Superior temporal gyrus (tissue), 1 donor: ENCODE measurements around the gene RFX8.

ENCODE experiments used
- DNase-seq: peaks from one replicate; pipeline ENCODE4 v3.0.0-alpha.2; 2016; ENCODE audit errors: extremely low spot score

The RFX8 gene

GRCh38 chr2:101412092-101412694 is 62.7 kb downstream of the RFX8 start:
- no peak for DNase-seq

DNA sequence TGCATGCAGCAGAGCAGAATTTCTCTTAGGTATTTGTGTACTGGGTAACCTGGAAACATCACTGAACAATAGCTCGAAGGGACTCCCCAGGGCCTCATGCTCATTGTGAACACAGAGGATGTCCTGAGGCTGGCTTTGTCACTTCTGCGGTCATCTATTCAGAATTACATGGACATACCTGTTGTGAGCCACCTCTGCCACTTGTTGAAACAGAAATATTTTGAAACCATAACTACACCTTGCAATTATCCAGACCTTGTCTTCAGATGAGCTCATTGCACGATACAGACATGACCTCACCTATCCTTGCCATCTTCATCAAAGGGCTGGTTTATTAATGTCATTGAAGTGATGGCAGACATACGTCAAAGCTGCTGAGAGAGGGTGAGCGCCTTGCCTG is 64.2 kb downstream of the RFX8 start:
- no peak for DNase-seq

DNA sequence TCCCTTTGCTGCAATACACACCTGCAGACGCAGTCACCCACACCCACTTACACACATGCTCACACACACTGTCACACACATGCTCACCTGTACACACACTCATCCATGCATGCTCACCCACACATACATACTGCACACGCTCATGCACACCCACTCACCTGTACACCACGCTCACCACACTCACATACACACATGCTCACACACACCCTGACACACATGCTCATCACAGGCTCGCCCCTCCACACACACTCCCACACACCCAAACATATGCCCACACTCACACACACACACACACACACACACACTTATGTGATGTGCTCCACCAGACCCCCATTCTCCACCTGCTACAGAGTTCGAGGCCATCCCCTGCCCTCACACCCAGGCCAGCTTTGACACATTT is 64.8 kb downstream of the RFX8 start:
- DNase-seq: no peak

DNA sequence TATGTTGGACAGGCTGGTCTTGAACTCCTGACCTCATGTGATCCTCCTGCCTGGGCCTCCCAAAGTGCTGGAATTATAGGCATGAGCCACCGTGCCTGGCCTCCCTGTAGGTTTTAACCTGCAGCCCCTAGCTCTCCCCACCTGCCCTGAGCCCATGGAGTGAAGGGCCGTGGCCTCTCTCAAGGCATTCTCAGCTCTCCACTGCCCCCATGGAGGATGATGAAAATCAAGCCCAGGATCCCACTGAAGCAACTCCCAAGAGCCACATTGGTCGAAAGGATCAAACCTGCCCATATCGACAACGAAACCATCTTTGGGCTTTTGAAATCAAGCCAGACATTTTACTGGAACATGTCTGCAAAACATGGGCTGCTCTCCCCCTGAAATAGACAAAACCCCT is 65.2 kb downstream of the RFX8 start:
- DNase-seq: no peak

- DNase-seq: no peak
These were observed 66.0 kb downstream of the RFX8 start for GRCh38 chr2:101408925-101409324.

DNA sequence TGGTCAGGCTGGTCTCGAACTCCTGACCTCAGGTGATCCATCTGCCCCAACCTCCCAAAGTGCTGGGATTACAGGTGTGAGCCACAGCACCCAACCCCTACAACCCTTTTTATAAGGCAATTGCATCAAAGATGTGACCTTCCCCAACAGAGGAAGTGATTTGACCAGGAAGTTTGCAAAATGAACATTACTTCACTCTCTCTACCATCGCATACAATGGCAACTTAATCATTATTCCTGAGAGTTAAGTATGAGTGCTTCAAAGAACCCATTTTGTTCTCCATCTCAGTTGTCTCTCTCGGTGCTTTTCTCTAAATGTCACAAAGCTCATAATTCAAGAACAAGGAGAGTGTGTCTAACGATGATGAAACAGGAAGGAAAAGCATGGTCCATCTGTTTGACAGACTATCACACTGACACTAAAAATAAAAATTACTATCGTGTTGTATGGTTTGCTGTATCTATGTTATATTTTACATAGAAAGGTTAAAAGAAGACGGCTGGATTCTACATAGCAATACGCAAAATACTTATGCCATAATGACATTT is 69.5 kb downstream of the RFX8 start:
- DNase-seq: no peak

GRCh38 chr2:101403745-101404144 is 71.2 kb downstream of the RFX8 start:
- DNase-seq: no peak

DNA sequence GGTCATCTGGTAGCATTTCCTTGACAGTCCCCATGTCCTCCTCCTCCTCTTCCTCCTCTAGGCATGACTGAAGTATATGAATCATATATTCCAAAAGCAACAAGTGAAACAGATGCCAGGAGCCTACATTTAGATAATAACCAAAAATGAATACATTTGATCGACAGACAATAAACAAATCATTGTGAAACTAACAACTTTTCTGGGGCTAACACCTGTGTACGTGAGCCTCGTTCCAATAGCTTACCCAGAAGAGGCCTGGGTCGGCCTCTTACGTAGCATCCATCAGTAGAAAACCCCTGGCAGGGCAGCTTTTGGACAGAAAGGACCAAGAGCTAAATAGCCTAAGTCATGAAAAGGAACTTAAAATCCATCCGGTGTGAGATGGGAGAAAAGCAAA is 72.3 kb downstream of the RFX8 start:
- no peak for DNase-seq

DNA sequence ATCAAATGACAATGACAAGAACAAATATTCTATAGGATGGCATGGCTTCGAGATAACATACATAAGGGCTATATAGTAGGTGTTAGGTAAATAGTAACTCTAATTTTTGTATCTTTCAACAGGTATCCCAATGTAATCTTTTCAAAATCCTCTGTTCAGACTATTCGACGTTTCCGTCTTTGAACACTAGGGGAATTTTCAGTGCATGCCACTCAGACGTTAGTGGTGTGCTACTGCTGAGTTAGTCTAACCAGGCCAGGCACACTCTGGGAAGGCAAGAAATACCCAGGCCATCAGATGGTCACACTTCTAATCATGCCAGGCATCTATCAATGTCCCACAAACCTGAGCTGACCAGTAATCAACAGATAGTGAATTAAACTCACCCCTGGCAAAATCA is 73.0 kb downstream of the RFX8 start:
- no peak for DNase-seq

GRCh38 chr2:101401326-101401665 is 73.6 kb downstream of the RFX8 start:
- DNase-seq: no peak

DNA sequence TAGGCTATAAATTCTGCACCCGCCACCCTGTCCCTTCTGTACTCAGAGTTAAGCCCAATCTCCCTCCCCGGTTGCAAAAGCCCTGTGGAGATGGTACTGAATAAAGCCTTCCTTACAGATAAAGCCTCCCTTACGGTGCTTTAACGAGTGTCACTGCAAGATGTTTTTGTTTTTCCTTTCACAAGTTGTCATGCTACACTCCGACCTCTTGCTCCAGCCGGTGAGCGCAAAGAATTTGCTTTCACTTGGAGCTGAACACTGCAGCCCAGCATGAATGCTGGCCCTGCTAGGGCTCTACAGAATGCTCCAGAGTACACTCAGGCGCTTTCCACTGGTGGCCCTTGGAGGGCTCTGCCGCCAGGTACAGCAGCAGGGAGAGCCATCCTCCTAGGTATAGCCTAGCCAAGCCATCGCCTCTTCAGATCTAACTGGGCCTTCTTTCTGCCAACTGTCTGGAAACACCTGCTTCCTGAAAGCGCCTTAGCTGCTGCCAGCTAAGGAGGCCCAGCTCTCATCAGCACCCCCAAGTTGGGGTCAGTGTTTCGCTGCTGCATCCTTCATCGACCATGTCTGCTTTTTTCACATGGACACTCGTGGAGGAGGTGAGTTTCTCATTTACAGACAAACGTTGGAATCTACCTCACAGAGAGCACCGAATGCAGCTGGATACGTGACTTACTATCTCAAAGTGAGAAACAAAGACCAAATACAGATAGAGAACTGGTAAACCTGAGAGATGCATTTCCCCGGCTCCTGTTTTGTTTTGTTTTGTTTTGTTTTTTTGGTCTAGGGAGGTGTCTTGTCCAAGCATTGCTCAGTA is 74.2 kb downstream of the RFX8 start:
- no peak for DNase-seq

DNA sequence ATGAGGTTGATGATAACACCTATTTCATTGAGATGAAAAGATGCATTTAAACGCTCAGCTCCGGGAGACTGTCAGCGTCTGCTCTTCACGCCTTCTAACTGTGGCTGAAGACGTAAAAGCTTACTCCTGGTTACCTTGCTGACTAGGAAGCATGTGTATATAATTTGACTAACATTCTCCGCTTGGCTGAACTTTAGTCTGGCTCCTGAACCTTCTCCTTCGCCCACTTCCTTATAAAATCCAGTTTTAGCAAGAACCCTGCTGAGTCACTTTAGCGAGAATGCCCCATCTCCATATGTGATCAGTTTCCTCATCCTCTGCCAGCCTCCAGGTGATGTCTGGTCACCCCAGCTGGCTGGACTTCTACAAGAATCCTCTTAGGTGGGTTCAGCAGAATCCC is 74.9 kb downstream of the RFX8 start:
- no peak for DNase-seq

GRCh38 chr2:101399021-101399799 is 75.7 kb downstream of the RFX8 start:
- DNase-seq: no peak

DNA sequence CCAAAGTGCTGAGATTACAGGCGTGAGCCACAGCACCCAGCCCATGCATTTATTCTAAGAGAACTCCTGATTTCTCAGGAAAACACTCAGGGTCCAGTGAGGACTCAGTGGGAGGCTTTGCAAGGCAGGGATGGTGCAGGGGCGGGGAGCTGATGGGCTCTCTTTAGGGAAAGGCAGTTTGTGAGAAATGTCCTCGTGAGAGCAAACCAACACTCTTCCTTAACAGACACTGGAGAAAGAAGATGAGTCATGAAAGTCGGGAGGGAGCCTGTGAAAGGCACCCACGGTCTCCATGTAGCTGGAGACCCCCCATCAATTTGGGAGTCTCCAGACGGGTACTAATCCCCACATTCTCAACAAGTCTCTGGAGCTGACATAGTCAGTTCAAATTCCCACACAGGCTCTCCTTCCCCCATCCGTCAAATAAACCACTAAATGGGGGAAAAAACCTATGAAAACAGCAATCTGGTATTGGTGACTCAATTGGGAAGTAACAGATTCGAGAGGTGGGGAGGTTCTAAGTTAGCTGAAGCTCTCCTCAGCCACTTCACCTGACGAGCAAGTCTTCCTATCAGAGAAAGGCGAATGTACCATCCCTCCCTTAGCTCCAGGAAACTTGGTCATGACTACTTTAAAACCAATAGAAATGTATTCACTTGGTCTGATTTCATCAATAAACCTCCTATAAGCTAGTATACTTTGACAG is 76.6 kb downstream of the RFX8 start:
- no peak for DNase-seq

DNA sequence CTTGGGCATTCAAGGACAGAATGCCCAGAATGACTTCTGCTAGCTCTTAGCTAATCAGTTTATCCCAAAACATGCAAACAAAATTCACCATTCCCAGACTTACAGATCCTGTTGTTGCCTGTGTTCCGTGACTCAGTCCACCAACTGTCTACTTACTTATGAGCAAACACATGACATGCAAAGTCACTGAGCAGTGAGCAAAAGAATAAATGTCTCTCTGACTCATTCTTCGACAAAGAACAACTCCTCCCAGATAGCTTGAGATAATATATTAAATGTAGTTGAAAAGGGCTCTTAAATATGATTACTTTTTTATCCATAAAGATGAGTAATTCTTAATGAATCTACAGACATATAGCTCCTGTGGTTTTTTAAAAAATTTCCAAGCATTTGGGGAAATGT is 78.6 kb downstream of the RFX8 start:
- DNase-seq: peak; percentile 48

GRCh38 chr2:101395545-101396315 is 79.2 kb downstream of the RFX8 start:
- DNase-seq: no peak

GRCh38 chr2:101388232-101388631 is 86.7 kb downstream of the RFX8 start:
- DNase-seq: no peak

DNA sequence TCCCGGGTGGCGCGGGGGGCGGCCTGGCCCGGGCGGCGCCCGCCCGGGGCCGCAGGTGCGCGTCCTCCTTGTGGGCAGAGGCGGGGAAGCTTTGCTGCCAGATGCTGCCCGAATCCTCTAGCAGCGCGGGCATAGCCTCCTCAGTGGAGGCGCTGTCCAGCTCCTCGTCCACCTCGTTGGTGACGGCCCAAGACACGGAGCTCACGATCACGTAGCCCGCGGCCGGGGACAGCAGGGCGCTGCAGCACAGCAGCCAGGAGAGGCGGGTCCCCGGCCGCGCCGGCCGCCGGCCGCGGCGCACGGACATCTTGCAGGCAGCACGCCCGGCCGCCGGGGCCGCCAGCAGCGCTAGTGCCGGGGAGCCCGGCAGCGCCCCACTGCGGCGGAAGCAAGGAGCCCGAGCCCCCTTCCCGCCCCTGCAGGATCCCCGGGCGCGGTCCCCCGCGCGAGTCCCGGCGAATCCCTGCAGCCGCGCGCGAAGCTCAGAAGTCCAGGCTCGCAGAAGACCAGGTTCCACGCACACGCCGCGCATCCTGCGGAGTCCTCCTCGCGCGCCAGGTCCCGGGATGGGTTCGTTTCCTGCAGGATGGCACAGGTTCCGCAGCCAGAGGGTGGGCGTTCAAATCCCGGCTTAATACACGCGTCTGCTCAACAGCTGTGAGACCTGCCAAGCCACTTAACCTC is 87.6 kb downstream of the RFX8 start, which contains the start of gene CREG2:
CREG2 (minus strand) TSS at position 353 of the 684 bp plus-strand sequence; CDS start at position 307, 46 bp downstream.
- DNase-seq: peak; percentile 77

DNA sequence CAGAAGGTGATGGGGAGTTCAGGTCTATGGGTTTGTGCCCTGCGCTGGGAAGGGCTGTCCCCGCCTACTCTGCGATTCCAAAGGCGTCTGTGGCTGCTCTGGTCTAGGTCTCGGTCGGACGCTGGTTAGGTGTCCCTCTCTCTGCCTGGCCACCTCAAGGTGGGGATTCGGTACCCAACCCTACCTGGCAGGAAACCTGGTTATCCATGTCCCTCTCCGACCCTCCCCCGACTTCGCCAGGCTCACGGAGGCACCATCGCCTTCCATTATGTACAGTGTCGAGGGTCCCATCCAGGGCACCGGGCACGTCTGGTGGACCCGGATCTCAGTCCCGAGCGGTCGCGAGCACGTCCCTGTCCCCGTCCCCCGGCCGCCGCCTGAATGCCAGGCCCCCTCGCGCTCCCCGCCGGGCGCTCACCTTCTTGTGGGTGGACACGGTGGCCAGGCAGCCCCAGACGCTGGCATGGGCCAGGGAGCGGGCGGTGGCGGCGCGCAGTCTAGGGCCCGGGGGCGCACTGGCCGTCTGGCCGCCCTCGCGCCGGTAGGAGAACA is 88.2 kb downstream of the RFX8 start:
- peak; percentile 20 for DNase-seq

GRCh38 chr2:101383016-101383541 is 91.8 kb downstream of the RFX8 start:
- DNase-seq: no peak
